PFSK-1 (cell line): ENCODE data around the gene TNS1.

Experiments
- FOXP2 ChIP-seq: optimal IDR thresholded peaks from 2 replicates; pipeline ENCODE3; 2011; ENCODE audit warnings: borderline replicate concordance, control low read depth, inconsistent platforms; ENCODE audit not compliant: insufficient read depth; ENCODE audit errors: extremely low read length, extremely low read depth
- POLR2AphosphoS5 ChIP-seq: IDR thresholded peaks from 2 replicates; pipeline ENCODE4 v1.6.1; 2012; ENCODE audit warnings: low read depth, mild to moderate bottlenecking, control low read depth, low read length, moderate library complexity
- SIN3A ChIP-seq: IDR thresholded peaks from 2 replicates; pipeline ENCODE4 v1.6.1; 2012; ENCODE audit warnings: mild to moderate bottlenecking, low read length, moderate library complexity, borderline replicate concordance; ENCODE audit not compliant: insufficient read depth
- TAF1 ChIP-seq: IDR thresholded peaks from 2 replicates; pipeline ENCODE4 v1.6.1; 2012; ENCODE audit warnings: low read length, control low read depth, borderline replicate concordance; ENCODE audit not compliant: insufficient read depth
- TF ChIP-seq, protein P1 (sequence below), 2 experiments: IDR thresholded peaks; 2 replicates each; pipeline versions ENCODE4 v1.6.1 to v1.8.0; 2011 to 2012; ENCODE audit warnings: low read depth in 2 of 2, low read length in 2 of 2, control low read depth in 1 of 2, inconsistent platforms in 1 of 2, mild to moderate bottlenecking in 1 of 2, moderate library complexity in 1 of 2; ENCODE audit not compliant: insufficient read depth in 1 of 2

The TNS1 gene

DNA sequence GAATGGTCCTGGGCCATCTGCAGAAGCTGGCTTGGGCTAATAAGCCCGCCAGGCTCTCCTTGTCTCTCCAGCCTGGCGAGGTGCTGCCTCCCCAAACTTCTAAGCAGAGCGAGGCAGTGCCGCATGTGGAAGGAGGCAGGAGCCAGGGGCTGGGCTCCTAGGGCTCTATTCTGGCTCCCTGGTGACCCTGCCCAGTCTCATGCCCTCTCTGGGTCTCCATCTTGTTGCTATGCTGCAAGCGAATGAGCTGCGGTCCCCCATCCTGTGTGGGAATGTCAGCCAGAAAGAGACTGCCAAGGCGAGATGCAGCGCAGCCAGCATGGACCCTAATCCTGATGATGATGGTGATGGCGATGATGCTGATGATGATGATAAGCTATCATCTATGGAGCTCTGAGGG is 48.7 kb downstream of the TNS1 start:
- no peak for TF ChIP-seq POLR2AphosphoS5
- TF ChIP-seq, protein P1, sequence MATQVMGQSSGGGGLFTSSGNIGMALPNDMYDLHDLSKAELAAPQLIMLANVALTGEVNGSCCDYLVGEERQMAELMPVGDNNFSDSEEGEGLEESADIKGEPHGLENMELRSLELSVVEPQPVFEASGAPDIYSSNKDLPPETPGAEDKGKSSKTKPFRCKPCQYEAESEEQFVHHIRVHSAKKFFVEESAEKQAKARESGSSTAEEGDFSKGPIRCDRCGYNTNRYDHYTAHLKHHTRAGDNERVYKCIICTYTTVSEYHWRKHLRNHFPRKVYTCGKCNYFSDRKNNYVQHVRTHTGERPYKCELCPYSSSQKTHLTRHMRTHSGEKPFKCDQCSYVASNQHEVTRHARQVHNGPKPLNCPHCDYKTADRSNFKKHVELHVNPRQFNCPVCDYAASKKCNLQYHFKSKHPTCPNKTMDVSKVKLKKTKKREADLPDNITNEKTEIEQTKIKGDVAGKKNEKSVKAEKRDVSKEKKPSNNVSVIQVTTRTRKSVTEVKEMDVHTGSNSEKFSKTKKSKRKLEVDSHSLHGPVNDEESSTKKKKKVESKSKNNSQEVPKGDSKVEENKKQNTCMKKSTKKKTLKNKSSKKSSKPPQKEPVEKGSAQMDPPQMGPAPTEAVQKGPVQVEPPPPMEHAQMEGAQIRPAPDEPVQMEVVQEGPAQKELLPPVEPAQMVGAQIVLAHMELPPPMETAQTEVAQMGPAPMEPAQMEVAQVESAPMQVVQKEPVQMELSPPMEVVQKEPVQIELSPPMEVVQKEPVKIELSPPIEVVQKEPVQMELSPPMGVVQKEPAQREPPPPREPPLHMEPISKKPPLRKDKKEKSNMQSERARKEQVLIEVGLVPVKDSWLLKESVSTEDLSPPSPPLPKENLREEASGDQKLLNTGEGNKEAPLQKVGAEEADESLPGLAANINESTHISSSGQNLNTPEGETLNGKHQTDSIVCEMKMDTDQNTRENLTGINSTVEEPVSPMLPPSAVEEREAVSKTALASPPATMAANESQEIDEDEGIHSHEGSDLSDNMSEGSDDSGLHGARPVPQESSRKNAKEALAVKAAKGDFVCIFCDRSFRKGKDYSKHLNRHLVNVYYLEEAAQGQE (IDR thresholded peaks at IDR 0.05; ENCODE audit: insufficient read depth in 1 of 2, low read depth in 2 of 2, low read length in 2 of 2): no peak
- TF ChIP-seq FOXP2: no peak
- no peak for TF ChIP-seq SIN3A
- no peak for TF ChIP-seq TAF1

DNA sequence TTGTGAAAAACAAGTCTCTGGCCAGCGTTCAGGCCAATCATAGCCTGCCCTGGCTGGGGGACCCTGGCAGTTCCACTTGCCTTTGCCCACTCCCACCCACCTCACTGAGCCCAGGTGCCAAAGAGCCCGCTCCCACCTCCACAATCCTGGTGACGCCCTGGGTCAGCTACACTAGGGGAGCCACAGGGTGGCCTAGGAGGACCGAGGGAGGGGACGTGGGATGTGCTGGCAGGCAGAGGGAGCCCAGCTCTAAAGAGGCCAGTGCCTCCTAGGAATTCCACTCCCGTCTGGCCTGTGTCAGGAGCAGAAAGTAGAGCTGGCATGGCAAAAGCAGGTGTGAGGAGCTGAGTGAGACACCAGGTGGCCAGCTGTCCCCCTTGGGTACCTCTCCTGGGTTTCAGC is 49.3 kb downstream of the TNS1 start:
- TF ChIP-seq FOXP2: no peak
- TF ChIP-seq POLR2AphosphoS5: no peak
- TF ChIP-seq, protein P1 (IDR thresholded peaks at IDR 0.05; ENCODE audit: insufficient read depth in 1 of 2, low read depth in 2 of 2, low read length in 2 of 2): no peak
- TF ChIP-seq SIN3A: no peak
- TF ChIP-seq TAF1: no peak

DNA sequence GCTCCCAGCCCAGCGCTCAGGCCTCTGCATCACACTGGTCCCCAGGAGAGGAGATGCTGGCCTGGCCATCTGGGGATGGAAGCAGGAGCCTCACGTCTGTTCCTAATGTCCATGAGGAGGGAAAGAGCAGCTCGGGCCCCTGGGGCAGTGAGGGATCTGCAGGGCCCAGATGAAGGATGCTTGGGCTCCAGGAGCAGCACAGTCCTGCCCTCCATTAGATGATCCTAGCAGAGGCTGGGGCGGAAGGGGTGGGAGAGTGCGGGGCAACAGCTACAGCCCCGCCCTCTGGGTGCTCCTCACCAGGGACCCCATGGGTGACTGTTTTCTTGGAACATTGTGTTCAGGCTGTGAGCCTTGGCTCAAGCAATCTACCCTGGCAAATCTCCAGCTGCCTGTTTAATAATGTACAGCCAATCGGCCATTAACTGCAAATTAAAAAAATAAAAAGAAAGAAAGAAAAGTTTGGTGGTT is 49.7 kb downstream of the TNS1 start:
- TF ChIP-seq POLR2AphosphoS5: no peak
- TF ChIP-seq, protein P1 (IDR thresholded peaks at IDR 0.05; ENCODE audit: insufficient read depth in 1 of 2, low read depth in 2 of 2, low read length in 2 of 2): no peak
- no peak for TF ChIP-seq SIN3A
- no peak for TF ChIP-seq FOXP2
- TF ChIP-seq TAF1: no peak

DNA sequence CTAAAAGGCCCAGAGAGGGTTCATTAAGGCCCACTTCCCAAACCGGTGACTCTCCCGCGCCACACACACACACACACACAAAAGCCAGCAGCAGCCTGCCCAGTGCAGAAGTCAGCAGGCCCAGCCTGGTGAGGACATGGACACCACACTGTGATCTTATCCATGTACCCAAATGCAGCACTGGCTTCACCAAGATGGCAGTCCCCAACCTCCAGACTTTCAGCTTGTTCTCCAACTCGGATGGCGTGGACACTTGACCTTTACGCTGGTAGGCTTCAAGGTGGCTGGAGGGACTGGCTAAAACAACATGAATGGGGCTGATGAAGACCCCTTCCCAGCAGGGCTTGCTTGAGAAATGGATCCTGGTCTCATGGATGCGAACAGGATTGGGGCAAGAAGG is 50.4 kb downstream of the TNS1 start:
- TF ChIP-seq, protein P1 (IDR thresholded peaks at IDR 0.05; ENCODE audit: insufficient read depth in 1 of 2, low read depth in 2 of 2, low read length in 2 of 2): no peak
- no peak for TF ChIP-seq FOXP2
- TF ChIP-seq POLR2AphosphoS5: no peak
- TF ChIP-seq TAF1: no peak
- no peak for TF ChIP-seq SIN3A

DNA sequence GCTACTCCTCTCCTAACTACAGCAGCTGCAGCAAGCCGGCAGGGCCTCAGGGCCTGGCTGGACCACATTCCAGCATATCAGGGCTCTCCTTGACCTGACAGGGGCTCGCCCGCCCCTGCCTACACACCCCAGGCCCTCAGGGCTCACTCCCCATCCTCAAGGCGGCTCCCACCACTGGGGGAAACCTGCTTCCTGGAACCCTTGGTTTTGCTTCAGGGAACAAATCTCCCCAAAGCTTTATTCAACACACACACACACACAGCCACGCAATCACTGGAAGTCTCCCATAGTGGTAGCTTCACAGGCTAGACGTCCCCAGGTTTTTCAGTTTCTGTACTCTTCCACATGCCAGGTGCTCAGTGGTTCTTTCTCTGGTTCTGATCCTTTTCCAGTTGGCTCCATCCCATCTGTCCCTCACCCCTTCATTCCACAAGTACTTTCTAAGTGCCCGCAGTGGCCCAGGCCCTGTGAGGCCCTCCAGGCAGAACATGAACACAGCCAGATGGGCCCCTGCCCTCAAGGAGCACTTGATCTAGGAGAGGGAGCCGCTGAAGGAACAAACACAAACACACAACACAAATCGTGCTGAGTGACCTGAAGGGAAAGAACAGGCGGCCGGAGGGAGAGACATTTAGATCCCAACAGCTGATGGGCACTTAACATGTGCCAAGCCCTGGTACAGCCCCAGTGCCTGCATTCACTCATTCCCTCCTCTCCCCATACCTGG is 51.1 kb downstream of the TNS1 start:
- TF ChIP-seq SIN3A: no peak
- TF ChIP-seq FOXP2: no peak
- TF ChIP-seq, protein P1 (IDR thresholded peaks at IDR 0.05; ENCODE audit: insufficient read depth in 1 of 2, low read depth in 2 of 2, low read length in 2 of 2): no peak
- TF ChIP-seq TAF1: no peak
- TF ChIP-seq POLR2AphosphoS5: no peak
